Stimulated activated CD4-positive, alpha-beta T cell treated with anti-CD3 and anti-CD28 coated beads, Interleukin-15, amount 100 ng/mL, for 1 hour (primary cell): ENCODE results near the gene PIGZ.

Source experiments
- DNase-seq, 2 donors: peaks; one replicate each; pipeline ENCODE4 v3.0.0-alpha.2; 2020; ENCODE audit warnings: low read depth in 1 of 2, low spot score in 1 of 2

PIGZ gene

DNA sequence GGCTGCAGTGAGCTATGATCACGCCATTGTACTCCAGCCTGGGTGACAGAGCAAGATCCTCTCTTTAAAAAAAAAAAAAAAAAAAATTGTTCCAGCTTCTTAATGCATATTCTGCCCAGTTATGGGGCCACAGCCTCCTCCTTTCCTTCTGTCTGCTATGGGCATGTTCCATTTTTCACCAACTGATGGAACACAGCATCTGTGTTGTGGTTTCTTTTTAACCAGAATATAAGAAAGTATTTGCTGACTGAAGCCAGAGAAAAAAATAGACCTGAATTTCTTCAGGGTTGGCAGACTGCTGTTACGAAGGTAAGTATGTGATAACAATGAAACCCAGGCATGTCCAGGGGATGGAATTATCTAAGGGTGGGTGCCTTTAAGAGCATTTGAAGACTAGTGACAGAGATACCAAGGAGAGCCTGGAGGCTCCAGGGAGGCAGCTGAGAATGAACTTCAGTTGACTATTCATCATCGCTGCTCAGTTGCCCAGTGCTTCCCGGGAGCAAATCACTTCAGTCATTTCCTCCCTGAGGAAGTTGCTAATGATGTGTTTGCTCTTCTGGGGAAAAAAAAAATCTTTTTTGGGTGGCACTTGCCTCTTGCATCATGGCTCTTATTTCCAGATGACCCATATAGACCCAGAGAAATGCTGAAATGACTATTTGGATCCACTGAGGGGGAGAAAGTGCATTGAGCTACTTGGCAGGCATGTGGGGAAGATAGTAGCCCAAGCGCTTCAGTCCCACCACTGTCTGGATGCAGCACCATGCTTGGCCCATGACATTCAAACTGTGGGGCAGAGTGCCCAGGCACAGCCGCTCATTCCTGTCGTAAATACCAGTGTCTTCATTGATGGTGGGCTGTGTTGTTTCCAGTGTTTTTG is 40.8 kb downstream of the PIGZ start:
- DNase-seq: no peak

DNA sequence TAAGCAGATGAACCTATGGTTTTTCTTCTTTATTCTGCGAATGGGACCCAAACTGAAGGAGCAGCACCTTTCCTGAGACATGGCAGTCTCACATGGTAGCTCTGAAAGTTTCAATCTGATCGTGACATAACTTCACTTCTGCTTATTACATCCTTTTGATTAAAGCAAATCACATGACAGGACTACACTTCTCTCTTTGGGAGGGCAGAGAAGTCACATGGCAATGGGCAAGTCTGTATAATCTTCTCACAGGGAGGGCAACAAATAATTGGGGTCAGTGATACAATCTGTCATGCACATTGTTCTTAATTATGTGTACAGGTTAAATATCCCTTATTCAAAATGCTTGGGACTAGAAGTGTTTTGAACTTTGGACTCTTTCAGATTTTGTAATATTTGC is 47.9 kb downstream of the PIGZ start:
- no peak for DNase-seq

DNA sequence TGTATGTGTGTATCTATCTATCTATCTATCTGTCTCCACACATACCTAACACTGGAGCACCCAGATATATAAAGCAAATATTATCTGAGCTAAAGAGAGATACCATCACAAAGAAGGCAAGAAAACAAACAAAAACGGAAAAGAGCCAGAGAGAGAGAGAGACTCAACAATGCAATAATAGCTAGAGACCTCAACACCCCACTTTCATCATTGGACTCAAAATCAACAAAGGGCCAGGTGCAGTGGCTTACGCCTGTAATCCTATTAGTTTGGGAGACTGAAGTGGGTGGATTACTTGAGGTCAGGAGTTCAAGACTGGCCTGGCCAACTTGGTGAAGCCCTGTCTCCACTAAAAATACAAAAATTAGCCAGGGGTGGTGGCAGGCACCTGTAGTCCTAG is 49.7 kb downstream of the PIGZ start:
- DNase-seq: no peak

DNA sequence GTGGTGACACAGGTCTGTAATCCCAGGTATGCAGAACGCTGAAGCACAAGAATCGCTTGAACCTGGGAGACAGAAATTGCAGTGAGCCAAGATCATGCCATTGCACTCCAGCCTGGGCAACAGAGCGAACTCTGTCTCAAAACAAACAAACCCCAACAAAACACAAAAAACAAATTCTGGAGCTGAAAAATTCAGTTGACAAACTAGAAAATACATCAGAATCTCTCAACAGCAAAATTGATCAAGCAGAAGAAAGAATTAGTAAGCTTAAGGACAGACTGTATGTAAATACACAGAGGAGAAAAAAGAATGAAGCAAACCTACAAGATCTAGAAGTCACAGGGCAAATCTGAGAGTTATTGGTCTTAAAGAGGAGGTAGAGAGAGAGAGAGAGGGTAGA is 51.6 kb downstream of the PIGZ start:
- no peak for DNase-seq

DNA sequence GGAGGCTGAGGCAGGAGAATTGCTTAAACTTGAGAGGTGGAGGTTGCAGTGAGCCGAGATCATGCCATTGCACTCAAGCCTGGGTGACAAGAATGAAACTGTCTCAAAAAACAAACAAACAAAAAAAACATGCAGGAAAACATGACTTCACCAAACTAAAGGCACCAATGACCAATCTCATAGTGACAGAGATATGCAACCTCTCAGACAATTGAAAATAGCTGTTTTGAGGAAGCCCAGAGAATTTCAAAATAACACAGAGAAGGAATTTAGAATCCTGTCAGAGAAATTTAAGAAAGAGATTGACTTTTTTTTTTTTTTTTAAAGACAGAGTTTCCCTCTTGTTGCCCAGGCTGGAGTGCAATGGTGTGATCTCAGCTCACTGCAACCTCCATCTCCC is 52.4 kb downstream of the PIGZ start:
- no peak for DNase-seq

DNA sequence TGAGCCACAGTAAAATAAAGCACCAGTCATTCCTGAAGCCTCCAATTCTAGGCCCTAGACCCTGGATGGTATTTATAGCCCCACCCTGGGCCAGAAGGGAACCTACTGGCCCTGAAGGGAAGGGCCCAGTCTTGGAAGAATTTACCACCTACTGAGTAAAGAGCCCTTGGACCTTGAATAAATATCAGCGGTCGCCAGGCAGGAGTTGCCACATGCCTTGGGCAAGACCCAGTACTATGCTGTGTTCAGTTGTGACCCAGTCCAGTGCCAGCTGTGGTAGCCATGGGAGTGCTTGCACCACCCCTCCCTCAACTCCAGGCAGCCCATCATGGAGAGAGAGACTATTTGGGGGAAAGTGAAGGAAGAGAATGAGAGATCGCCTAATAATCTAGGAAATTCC is 53.3 kb downstream of the PIGZ start:
- DNase-seq: no peak

DNA sequence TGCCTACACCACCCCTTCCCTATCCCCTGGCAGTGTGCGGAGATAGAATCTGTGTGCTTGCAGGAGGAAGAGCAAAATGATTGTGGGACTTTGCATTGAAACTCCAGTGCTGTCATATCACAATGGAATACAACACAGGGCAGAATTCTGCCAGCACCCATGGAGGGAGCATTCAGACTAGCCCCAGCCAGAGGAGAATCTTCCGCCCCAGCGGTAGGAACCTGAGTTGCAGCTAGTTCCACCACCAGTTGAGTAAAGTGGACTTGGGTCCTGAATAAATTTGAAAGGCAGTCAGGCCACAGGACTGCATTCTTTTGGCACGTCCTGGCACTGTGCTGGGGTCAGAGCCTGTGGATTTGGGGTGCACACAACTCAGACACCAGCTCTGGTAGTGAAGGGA is 53.8 kb downstream of the PIGZ start:
- DNase-seq: no peak

DNA sequence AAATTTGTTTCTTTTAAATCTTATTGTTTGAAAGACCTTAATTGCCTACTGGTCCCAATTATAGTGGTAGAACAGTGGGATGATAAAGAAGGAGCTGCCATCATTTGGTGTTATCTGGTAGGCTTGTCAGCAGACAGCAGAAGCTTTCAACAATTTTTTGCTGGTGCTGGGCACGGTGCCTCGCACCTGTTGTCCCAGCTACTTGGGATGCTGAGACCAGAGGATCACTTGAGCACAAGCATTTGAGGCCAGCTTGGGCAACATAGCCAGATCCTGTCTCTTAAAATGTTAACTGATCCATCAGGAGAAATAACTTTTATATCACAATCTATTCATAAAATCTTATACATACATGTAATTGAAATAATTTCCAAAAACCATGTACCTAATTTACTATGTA is 64.9 kb downstream of the PIGZ start:
- DNase-seq: no peak

DNA sequence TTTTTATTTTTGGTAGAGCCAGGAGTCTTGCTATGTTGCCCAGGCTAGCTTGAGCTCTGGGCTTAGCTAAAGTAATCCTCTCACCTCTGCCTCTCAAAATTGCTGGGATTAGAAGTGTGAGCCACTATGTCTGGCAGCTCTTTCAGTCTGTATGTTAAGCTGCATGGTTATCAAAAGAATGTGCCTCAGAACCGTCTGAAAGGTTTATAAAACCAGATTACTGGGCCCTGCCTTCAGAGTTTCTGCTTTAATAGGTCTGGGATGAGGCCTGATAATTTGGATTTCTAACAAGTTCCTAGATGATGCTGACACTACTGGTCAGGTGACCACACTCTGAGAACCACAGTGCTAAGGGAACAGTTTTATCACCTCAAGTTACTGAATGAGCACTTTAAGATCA is 66.3 kb downstream of the PIGZ start:
- DNase-seq: no peak

DNA sequence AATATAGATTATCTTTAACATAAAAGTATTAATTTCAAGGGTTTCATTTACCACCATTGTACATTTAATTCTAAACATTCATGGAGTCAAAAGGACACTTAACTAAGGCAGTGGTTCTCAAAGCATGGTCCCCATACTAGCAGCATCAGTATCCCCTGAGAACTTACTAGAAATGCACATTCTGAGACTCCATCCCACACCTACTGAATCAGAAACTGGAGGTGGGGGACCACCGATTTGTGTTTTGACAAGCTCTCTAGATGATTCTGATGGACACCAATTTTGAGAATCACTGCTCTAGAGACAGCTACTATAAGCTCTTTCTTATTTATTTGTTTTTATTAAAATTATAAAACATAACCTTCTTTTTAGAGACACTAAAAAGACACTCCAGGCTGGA is 66.9 kb downstream of the PIGZ start:
- DNase-seq: no peak
